Effector CD8-positive, alpha-beta T cell (primary cell): ENCODE results near the gene ZFAND5.
A peak's percentile ranks its signal among the peaks of the same experiment; 100 is the strongest.

Experiments used
- DNase-seq: peaks from one replicate; lab custom pipeline; 2025; lab: John Stamatoyannopoulos, UW
- total RNA-seq, 4 experiments: gene quantifications; one replicate each; lab custom pipeline; 2026; lab: John Stamatoyannopoulos, UW

The ZFAND5 gene, protein sequence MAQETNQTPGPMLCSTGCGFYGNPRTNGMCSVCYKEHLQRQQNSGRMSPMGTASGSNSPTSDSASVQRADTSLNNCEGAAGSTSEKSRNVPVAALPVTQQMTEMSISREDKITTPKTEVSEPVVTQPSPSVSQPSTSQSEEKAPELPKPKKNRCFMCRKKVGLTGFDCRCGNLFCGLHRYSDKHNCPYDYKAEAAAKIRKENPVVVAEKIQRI
- total RNA-seq: 164 to 283 (median 204) reads per million in 4 experiments

DNA sequence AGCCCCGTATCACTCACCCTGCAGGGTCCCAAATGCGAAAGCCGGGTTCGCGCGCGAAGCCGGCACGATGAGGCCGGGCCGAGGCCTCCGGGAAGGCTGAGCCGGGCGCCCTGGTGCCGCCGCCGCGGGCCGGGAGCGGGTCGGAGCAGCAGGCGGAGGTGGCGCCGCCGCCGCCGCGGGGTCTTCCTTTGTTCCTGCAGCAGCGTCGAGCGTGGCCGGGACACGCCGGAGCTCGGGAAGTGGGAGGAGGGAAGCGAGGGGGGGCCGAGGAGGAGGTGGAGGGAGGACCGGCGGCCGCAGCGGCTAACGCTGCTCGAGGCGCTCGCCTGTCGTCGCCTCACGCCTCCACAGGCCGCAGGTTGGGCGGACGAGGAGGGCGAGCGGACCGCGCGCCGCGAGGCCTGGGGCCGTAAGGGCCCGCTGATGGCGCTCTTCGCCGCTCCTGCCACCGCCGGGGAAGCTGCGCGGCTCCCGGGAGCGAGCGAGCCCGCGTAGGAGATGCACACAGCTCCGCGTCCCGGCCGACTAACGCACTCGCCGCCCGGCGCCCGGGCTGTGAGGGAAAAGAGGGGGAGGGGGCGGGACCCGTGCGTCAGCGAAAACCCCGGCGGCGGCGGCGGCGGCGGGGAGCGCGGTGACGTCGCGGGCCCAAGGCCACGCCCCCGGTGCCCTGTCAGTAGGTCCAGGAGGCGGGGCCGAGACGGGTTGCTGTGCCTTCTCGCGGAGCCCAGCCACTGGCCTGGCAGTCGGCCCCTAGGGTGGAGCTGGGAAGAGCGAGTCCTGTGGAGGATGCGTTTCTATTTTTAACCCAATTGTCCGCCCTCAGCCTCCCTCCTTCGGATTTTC, at the start of gene ZFAND5:
TSS of gene ZFAND5 (minus strand) at position 530 of the 846 bp plus-strand sequence. CDS start 4,430 bp downstream, outside the sequence.
- DNase-seq: peak; percentile 89

DNA sequence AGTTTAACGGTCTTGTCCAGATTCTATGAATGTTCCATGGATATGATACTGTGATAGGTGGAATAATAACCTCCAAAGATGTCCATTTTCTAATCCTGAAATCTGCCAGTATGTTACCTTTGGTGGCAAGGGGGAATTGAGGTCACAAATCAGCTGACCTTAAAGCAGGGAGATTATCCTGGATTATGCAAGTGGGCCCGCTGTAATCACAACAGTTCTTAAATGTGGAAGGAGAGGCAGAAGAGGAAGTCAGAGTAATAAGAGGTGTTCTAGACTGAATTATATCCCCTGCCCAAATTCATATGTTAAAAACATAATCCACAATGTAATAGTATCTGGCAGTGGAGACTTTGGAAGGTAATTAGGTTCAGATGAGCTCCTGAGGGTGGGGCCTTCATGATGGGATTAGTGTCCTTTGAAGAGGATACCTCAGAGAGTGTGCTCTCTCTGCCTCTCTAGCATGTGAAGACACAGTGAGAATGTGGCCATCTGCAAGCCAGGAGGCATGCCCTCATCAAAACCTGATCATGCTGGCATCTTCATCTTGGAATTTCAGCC, 47.6 kb upstream of the ZFAND5 start:
- DNase-seq: no peak

DNA sequence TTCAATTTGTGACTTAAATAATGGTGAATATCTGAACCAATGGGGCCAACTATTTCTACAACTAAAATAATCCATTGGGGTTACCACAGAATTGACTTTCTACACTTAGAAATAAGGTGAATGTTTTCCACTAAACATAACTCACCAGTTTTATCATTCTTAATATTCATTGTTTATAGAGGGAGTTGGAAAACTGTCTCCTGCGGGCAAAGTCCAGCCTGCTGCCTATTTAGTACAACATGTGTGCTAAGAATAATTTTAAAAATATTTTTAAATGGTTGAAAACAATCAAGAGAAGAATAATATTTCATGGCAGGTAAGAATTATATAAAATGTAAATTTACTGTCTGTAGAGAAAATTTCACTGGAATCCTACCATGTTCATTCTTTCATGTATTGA, 45.2 kb upstream of the ZFAND5 start:
- DNase-seq: no peak

DNA sequence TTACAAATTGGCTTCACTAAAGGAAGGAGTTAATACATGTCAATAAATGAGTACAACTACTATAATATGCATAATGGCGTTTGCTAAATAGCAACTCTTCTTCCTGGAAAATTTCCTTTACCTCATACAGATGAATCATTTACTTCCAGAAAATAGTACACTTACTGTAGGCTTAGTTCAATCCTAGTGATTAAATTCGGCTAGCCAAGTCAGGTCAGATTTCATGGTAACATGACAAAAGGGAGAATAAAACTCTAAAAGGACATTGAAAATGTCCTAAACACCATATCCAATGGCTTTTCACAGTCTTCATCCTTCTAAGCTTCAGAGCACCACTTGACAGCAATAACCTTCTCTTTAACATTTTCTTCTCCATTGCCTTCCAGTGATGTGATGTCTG, 42.1 kb upstream of the ZFAND5 start:
- no peak for DNase-seq

DNA sequence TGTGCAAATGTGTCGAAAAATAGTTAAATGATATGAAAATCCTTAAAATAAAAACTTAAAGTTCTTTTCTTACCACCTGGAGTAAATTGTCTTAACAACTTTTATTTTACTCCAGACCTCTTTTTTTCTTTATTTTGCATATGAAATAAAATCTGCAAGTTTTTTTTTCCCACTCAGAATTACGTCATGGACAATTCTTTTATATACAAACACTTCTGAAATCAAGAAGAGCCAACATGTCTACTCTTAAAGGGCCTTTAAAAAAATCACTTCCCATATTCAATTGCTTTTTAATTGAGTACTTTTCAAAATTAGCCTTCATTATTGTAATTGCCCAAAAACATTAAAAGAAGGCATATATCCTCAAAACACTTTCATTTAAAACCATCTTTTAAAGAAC, 37.7 kb upstream of the ZFAND5 start:
- DNase-seq: no peak

DNA sequence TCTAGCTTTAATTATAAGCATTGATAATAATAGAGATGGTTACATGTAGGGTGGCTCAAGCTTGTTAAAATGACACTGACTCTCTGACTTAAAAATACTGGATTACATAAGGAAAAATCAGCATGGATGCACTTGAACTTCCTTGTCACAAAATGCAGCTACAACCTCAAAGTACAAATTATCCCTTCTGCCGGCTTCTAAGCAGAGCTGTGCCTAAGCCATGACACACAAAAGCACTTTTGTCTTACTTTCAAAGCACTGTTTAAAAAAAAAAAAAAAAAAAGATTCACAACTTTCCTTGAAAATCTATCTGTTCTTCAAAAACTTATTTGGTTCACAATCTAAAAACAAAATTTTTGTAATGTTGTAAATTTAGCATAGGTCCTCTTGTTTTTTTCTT, 36.4 kb upstream of the ZFAND5 start:
- no peak for DNase-seq

DNA sequence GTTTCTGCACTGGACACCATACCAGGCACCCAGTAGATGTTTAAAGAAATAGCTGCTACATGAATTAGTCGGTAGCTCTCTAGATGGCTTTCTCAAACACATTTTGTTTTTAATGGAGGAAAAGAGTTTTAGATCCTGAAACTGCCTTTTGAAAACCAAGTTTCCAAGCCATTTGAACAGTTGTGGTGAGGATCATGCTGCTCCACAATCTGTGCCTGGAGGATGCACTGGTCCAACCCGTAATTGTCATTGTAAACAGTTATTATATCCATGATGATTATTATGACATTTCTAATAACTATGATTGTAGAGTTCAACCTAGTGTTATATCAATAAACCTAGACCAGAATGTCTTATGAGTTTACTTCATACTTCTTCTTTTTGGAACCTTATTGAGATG, 35.9 kb upstream of the ZFAND5 start:
- no peak for DNase-seq

DNA sequence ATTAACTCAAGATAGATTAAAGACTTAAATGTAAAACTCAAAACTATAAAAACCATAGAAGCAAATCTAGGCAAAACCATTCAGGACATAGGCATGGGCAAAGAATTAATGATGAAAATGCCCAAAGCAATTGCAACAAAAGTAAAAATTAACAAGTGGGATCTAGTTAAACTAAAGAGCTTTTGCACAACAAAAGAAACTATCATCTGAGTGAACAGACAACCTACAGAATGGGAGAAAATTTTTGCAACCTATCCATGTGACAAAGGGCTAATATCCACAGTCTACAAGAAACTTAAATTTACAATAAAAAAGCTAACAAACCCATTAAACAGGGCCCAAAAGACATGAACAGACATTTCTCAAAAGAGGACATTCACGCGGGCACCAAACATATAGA, 34.4 kb upstream of the ZFAND5 start:
- no peak for DNase-seq

DNA sequence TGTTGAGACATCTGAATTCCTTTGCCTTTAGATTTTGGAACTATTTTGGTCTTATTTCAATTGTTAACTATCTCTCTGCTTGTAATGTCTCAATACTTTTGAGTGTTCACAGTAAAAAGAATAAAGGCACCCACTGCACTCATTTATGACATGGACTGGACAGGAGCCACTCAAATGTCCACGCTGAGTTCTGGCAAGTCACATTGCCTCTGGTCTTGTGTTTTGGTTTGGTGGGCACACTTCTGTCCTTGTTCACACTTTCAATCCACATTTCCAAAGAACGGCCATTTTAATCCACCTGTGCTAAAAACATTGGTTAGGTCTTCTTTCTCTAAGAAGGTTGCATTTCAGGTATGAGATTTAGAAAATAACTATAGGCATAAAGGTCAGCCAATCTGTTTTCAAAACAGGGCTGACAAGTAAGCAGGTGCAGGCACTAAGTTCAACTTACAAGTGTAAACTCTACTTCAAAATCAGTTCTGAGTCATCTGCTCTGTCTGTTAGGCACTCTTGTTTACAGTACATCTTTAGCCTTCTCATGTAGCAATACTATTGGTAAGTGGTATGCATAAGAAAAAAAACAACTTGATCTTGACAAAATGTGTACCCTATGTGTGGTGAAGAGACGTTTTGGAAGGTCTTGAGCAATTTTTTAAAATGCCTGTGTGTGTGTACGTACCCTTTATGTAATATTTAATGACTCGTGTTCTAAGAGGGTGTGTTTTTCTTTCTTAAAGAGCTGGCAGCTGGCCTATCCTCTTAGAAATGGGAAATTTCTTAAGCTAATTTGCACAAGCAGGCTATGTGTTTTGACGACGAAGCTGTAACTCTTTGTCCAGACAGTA, 31.5 kb upstream of the ZFAND5 start:
- DNase-seq: no peak

DNA sequence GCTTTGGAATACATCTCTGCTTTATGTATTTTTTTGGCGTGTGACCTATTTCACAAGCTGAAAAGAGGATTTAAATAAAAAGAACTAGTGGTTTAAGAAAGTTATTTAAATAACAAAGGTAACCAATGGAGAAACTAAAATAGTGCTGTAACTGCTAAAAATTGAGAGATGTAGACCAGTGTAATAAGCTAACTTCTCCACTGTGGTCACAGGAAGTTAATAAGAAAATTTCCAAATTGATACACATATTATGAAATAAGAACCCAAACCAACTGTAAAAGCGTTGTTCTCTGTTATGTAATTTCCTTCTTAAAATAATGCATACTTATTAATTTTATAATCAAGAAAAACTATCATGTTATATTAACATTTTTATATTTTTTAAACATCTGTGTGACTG, 29.1 kb upstream of the ZFAND5 start:
- DNase-seq: no peak

DNA sequence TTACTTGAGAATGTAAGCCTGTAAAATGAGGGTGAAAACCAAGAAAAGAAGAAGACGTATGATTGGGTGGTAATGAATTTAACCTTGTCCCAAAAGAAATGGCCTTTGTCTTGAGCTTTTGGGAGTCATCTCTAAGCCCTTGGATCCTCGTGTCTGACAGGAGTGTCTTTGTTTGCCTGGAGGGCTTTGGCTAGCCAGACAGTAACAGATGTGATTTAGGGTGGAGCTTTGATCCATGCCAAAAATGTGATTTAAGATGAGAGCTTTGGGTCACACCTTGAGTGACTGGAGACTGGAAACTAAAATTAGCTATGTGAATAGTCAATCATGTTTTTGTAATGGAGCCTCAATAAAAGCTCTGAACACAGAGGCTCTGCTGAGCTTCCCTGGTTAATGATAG, 25.9 kb upstream of the ZFAND5 start:
- no peak for DNase-seq

DNA sequence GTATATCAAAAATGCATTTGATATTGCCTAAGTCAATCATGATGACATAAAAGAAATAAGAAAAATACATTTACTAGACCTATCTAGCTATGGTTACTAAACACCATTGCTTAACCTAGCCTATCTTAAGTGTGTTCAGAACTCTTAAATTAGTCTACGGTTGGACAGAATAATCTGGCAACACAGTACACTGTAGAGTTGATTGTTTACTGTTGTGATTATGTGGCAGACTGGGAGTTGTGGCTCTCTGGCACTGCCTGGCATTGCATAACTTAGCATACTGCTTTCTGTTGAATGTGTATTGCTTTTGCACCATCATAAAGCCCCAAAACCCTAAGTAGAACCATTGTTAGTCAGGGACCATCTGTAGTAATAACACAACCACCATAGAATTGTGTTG, 21.2 kb upstream of the ZFAND5 start:
- no peak for DNase-seq

DNA sequence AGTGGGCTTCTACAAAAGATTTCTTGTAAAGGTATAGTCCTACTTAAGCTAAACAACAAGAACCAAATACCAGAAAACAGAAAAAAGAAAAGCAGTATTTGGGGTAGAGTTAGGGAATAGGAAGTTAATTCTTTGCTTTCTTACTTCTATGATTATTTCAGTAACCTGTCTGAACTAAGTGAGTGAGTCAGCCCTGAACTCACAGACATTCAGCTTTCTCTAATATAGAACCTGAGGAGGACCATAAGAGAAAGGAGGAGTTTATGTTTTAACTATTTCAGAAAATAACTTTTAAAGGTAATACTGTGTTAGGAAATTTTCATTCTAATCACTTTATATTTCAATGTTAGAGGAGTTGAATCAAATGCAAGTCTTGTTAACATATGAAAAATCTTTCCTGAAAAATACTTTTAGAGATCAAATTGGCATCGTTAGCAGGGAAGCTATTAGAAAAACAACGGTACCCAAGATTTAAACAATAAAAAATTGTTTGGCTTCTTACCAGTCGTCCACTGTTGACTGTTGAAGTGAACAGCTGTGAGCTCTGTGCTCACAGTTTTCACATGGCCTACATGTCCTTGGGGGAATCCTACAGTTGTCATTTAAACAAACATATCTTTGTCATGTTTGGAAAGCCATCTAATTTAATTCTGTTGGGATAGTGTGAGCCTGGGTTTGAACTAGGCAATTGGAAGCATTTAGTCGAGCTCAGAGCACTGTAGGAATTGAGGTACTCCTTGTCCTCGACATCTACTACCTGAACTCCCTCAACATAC, 19.9 kb upstream of the ZFAND5 start:
- DNase-seq: no peak

DNA sequence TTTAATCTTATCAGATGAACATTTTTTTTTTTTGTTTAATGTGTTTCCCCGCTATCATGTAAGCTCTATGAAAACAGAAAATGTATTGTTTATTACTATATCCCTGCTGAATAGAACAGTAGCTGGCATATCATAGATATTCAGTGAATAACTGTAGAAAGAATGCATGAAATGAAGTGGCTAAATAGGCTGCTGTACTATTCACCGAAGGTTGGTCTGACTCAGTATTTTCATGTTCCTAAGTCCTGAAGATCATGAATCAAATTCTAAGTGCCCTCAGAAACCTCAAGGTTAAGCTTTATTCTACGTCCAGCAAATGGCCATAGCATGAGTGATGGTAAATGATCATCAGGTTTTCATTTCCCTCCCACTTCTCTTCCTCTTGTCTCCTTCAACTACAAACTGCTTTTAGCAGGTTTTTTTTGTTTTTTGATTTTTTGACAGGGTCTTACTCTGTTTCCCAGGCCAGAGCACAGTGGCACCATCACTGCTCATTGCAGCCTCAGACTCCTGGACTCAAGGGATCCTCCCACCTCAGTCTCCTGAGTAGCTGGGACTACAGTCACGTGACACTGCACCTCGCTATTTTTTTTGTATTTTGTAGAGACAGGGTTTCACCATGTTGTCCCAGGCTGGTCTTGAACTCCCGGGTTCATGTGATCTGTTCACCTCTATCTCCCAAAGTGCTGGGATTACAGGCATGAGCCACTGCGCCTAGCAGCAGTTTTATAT, 19.1 kb upstream of the ZFAND5 start:
- no peak for DNase-seq

DNA sequence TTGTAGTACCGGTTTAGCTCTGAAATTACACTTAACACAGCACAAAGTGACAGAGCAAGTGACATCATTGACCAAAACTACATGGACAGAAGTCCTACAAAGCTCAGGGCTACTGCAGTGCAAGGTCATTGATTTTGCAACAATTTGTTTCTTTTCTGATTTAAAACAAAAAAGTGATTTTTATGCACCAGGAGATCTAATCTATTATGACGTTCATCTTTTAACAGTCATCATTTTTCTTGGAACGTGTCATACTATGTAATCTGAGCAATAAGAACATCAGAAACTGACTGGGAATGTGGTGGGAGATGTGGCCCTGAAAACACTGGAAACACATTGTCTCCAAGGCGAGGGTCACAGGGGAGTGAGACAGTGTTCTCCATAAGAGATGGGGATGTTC, 17.4 kb upstream of the ZFAND5 start:
- no peak for DNase-seq

DNA sequence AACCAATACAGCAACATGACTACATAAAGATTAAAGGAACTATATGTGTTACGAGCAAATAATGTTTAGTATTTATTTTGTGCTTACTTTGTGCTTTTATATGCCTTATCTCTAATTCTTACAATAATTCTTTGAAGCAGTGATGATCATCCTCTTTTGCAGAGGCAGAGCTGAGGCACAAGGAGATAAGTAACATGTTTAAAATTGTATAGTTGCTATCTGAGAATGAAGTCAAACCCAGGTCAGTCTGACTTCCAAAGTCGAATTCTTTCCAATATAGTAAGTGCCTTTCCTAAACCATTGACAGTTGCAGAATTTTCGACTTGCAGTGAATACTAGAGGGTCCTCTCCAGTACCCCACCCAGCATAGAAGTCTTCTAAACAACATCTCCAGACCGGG, 12.0 kb upstream of the ZFAND5 start:
- DNase-seq: no peak

DNA sequence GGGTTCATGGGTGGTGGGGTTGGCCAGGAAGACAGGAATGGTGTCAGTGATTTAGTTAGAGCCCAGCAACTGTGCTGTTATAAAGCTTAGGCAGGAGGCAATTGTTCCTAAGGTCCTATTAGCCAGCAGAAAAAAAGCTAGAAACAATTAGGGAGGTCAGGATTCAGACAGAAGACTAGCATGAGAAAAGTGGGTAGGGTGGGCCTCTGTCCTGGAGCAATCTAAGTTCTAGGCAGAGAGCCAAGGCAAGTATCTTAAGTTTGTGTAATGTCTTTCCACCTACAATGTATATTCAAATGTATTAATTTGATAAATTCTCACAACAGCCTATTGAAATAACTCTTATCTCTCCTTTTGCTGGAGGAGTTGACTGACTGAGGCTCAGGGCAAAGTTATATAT, 6.1 kb upstream of the ZFAND5 start:
- no peak for DNase-seq

DNA sequence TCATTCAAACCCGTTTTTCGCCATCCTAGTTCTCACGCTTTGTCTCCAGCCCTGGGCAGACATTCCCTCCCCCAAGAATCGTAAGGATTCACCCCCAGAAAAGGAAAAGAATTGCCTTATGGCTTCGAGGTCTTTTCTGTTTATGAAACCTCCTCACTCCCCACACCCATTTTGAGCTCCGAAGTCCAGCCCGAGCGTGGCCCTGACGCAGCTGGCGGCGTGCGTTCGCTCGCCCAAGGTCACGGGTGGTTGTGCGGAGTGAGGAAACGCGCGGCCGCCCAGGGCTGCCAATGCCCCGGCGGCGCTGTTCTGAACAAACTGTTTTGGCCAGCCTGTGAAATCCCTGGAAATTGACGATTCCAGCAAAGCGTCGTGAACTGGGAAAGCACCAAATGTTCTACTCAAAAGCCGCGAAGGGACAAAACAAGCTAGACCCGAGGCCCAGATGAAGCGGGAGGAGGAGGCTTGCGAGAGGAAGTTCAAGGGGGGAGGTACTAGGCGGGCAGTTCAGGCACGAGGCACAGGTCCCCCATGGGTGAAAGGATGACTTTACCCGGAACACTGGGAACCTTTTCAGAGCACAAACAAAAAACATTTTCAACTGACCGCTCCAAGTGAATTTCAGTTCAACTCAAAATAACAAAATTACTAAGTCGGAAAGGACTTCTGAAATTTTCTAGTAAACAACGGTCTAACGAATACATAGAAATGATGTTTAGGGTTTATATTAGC, 683 bp upstream of the ZFAND5 start:
- peak; percentile 48 for DNase-seq

DNA sequence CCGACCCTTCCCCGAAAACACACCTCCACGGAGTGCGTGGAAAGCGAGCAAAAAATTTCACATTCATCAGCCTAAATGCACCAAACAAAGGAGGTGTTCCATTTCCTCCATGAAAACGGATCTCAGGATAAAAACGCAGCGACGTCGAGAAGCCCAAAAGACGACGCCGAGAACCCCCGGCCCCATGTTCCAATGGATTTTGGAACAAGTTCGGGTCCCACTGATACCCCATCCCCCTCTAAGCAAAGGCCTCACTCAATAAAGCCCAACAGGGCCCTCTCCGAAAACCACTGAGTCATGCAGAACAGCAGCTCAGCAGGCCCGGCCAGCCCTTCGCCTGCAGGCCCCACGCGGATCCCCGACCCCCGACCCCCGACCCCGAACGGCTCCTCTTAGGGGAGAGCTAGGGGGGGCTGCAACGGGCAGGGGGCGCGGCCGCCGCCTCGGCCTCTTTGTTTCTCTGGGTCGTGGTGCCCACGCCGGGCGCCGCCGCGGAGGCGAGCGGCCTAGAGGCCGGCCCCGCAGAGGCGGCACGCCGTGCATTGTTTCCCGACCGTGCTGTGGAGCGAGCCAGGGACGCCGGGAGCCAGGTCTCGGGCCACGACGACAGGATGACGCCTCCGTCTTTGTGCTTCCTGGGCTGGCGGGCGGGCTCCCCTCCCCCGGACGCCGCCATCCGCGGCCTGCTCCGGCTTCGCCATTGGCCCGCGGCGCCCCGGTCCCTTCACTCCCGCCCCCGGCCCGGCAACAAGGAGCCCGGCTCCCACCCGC, 915 bp downstream of the ZFAND5 start:
- DNase-seq: peak; percentile 43
